HEK293T (cell line): ENCODE data around the gene ANKRD60.

ENCODE experiments used
- CTBP1 ChIP-seq: fragments of 450-650 bp; IDR thresholded peaks from 2 replicates; pipeline ENCODE4 v1.6.1; 2016; ENCODE audit warnings: borderline replicate concordance
- PKNOX1 ChIP-seq: fragments of 450-650 bp; IDR thresholded peaks from 2 replicates; pipeline ENCODE4 v1.6.1; 2016

- TF ChIP-seq PKNOX1 (no peak), CTBP1 (no peak)
Observed at GRCh38 chr20:58225452-58226200, 2.8 kb downstream of the ANKRD60 start.
